ENCODE measurements around the gene FAM83C.
"Not testable (repeated sequence)": the region's sequence is repeated elsewhere in the genome, so short reads cannot be mapped to it uniquely, and the experiment has no call there.

FAM83C gene

GRCh38 chr20:35318502-35319157, 26.4 kb upstream of the FAM83C start:
- DNase-seq: peak; percentile 16 to 47

GRCh38 chr20:35317416-35318210, 25.4 kb upstream of the FAM83C start:
- no peak for DNase-seq

GRCh38 chr20:35316086-35316485, 23.9 kb upstream of the FAM83C start:
- no peak for DNase-seq

- not testable (repeated sequence) for DNase-seq
Observed at GRCh38 chr20:35315632-35316020, 23.4 kb upstream of the FAM83C start.

- no peak for DNase-seq
Observed at GRCh38 chr20:35314816-35315631, 22.8 kb upstream of the FAM83C start.

- DNase-seq: no peak
Observed at GRCh38 chr20:35312318-35312717, 20.1 kb upstream of the FAM83C start.

GRCh38 chr20:35311822-35312221, 19.6 kb upstream of the FAM83C start:
- no peak for DNase-seq

- no peak for DNase-seq
Observed at GRCh38 chr20:35311409-35311808, 19.2 kb upstream of the FAM83C start.

- DNase-seq: no peak
Observed at GRCh38 chr20:35307666-35308653, 15.7 kb upstream of the FAM83C start.

- DNase-seq: peak; percentile 51 to 59
Observed at GRCh38 chr20:35306931-35307517, 14.8 kb upstream of the FAM83C start.

- peak in 1 of 2 experiments; percentile 42 for DNase-seq
Observed at GRCh38 chr20:35305682-35306556, 13.7 kb upstream of the FAM83C start.

- DNase-seq: no peak
Observed at GRCh38 chr20:35304956-35305355, 12.7 kb upstream of the FAM83C start.

GRCh38 chr20:35303735-35304491, 11.7 kb upstream of the FAM83C start:
- DNase-seq: peak; percentile 75 to 83

GRCh38 chr20:35303382-35303734, 11.1 kb upstream of the FAM83C start:
- no peak for DNase-seq

- DNase-seq: no peak
Observed at GRCh38 chr20:35302421-35303335, 10.5 kb upstream of the FAM83C start.

GRCh38 chr20:35301426-35301825, 9.2 kb upstream of the FAM83C start:
- DNase-seq: no peak

GRCh38 chr20:35300469-35301262, 8.4 kb upstream of the FAM83C start:
- no peak for DNase-seq

GRCh38 chr20:35299780-35300179, 7.6 kb upstream of the FAM83C start:
- no peak for DNase-seq
